GM19455 (cell line): ENCODE results near the gene CZIB.

Experiments used
- ATAC-seq: cut with Tn5 transposase; IDR thresholded peaks from one replicate; pipeline ENCODE4 v1.9.1; 2021; ENCODE audit not compliant: unreplicated experiment

Gene CZIB

GRCh38 chr1:53220171-53220961 is at the start of gene CZIB:
Gene CZIB (minus strand): TSS chr1:53220634. CDS start chr1:53220575, 59 bp downstream.
- peak; percentile 95 for ATAC-seq

GRCh38 chr1:53270107-53270506 is 49.7 kb upstream of the CZIB start:
- no peak for ATAC-seq

GRCh38 chr1:53267761-53268160 is 47.3 kb upstream of the CZIB start:
- no peak for ATAC-seq

- no peak for ATAC-seq
These were observed 45.6 kb upstream of the CZIB start for GRCh38 chr1:53266038-53266437.

- no peak for ATAC-seq
These were observed 45.1 kb upstream of the CZIB start for GRCh38 chr1:53265581-53265980.

GRCh38 chr1:53264048-53264447 is 43.6 kb upstream of the CZIB start:
- no peak for ATAC-seq

- no peak for ATAC-seq
These were observed 41.6 kb upstream of the CZIB start for GRCh38 chr1:53262000-53262399.

GRCh38 chr1:53260631-53261247 is 40.3 kb upstream of the CZIB start:
- ATAC-seq = no peak

GRCh38 chr1:53259932-53260331 is 39.5 kb upstream of the CZIB start:
- ATAC-seq = no peak

GRCh38 chr1:53258216-53258615 is 37.8 kb upstream of the CZIB start:
- ATAC-seq = no peak

- ATAC-seq = no peak
These were observed 37.1 kb upstream of the CZIB start for GRCh38 chr1:53257454-53258081.

- ATAC-seq = no peak
These were observed 36.3 kb upstream of the CZIB start for GRCh38 chr1:53256511-53257453.

- ATAC-seq = no peak
These were observed 34.6 kb upstream of the CZIB start for GRCh38 chr1:53255031-53255430.

- no peak for ATAC-seq
These were observed 33.7 kb upstream of the CZIB start for GRCh38 chr1:53254011-53254640.

GRCh38 chr1:53250325-53250724 is 29.9 kb upstream of the CZIB start:
- ATAC-seq = no peak

GRCh38 chr1:53249706-53250105 is 29.3 kb upstream of the CZIB start:
- ATAC-seq = no peak

- no peak for ATAC-seq
These were observed 26.1 kb upstream of the CZIB start for GRCh38 chr1:53246261-53247134.

GRCh38 chr1:53244141-53244540 is 23.7 kb upstream of the CZIB start:
- no peak for ATAC-seq

GRCh38 chr1:53242381-53242780 is 21.9 kb upstream of the CZIB start:
- ATAC-seq = no peak

GRCh38 chr1:53241828-53242227 is 21.4 kb upstream of the CZIB start:
- no peak for ATAC-seq
